ENCODE data around the gene RGS7BP. TPM values are rescaled to one million over a fixed set of nuclear protein-coding genes. Genes with fewer than 3 reads are reported as not detected.

RGS7BP gene
- total and polyA plus RNA-seq, 2 experiments from 2014 or later = 3.3 to 5.4 TPM

DNA sequence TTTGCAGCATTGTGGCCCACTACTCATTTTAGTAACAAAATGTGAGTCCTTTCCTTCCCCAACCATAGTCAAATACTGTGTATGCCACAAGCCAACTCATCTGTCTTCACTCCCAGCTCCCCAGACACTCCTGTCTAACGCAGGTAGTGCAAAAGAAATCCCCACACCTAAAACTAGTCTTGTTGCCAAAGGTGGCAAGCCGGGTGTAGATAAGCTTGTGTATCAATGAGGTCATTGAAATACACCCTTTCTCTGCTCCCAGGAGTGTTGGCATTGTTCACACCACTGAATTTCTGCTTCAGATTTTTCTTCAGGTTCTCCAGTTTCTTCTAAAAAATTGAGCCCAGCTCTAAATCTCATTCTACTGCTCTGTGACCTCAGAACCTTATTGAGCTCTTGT is 19.7 kb upstream of the RGS7BP start (continued):
- TF ChIP-seq STAT1 (IDR thresholded peaks at IDR 0.05; ENCODE audit: unreplicated experiment) = no peak
- TF ChIP-seq, protein P1, sequence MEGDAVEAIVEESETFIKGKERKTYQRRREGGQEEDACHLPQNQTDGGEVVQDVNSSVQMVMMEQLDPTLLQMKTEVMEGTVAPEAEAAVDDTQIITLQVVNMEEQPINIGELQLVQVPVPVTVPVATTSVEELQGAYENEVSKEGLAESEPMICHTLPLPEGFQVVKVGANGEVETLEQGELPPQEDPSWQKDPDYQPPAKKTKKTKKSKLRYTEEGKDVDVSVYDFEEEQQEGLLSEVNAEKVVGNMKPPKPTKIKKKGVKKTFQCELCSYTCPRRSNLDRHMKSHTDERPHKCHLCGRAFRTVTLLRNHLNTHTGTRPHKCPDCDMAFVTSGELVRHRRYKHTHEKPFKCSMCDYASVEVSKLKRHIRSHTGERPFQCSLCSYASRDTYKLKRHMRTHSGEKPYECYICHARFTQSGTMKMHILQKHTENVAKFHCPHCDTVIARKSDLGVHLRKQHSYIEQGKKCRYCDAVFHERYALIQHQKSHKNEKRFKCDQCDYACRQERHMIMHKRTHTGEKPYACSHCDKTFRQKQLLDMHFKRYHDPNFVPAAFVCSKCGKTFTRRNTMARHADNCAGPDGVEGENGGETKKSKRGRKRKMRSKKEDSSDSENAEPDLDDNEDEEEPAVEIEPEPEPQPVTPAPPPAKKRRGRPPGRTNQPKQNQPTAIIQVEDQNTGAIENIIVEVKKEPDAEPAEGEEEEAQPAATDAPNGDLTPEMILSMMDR (conservative IDR thresholded peaks at IDR 0.05; ENCODE audit: low read depth in 2 of 2) = no peak
- no peak for TF ChIP-seq ZNF114 (CRISPR knock-in tag; IDR thresholded peaks at IDR 0.05)

DNA sequence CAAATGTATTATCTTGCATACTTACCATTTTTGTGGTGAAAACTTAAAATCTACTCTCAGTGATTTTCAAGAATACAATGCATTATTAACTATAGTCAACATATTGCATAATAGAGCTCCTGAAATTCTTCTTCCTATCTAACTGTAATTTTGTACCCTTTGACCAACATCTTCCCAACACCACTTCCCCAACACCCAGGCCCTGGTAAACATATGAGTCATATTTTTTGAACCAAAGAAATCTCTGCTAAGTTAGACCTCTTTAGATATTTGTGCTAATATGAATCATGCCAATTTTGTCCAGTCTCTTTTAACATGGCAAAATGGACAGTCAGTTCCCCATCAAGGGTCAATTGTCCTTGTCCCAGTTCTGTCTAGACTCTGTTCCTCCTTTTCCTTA is 18.5 kb upstream of the RGS7BP start:
- Histone ChIP-seq H3F3A (replicated peaks; ENCODE audit: low read depth) (no peaks in the 10 kb centered on the region), H3K36me3 (ENCODE audit: insufficient read depth) (no peaks in the 10 kb centered on the region), H3K4me1 (ENCODE audit: insufficient read depth) (no peaks in the 10 kb centered on the region), H4K20me1 (replicated peaks; ENCODE audit: insufficient read depth) (no peaks in the 10 kb centered on the region), H2AFZ (no peak overlapping the region), H3K9me2 (ENCODE audit: insufficient read depth) (peaks cover 4% of the 10 kb centered on the region; the same call in 1 of the 2 replicates), H3K27me3 (ENCODE audit: insufficient read depth) (no peaks in the 10 kb centered on the region), H3K27ac (ENCODE audit: low read depth) (no peak overlapping the region), H3K4me3 (no peak overlapping the region), H3K79me2 (replicated peaks; ENCODE audit: insufficient read depth) (no peaks in the 10 kb centered on the region), H3K4me2 (no peak overlapping the region)
- DNase-seq (ENCODE audit: low spot score) (no peak), ATAC-seq (no peak)
- peaks cover 3% of the 10 kb centered on the region for H3K27me3 Mint-ChIP-seq (ENCODE audit: insufficient read depth, low read depth, poor library complexity)
- peaks cover 26% of the 10 kb centered on the region for H3K9me3 Mint-ChIP-seq
- H3K27ac Mint-ChIP-seq = no peak overlapping the region
- no peak overlapping the region for H3K4me3 Mint-ChIP-seq
- no peaks in the 10 kb centered on the region for H3K4me1 Mint-ChIP-seq
- H3K36me3 Mint-ChIP-seq (ENCODE audit: low read depth) = no peaks in the 10 kb centered on the region; the same call in 2 of the 3 replicates
- TF ChIP-seq EZH2 (IDR thresholded peaks at IDR 0.05; ENCODE audit: low read depth, unreplicated experiment) (no peak), EZH2phosphoT487 (IDR thresholded peaks at IDR 0.05; ENCODE audit: unreplicated experiment) (no peak), CREB1 (CRISPR knock-in tag; IDR thresholded peaks at IDR 0.05; ENCODE audit: low read depth) (no peak), JUNB (IDR thresholded peaks at IDR 0.05; ENCODE audit: unreplicated experiment) (no peak)

DNA sequence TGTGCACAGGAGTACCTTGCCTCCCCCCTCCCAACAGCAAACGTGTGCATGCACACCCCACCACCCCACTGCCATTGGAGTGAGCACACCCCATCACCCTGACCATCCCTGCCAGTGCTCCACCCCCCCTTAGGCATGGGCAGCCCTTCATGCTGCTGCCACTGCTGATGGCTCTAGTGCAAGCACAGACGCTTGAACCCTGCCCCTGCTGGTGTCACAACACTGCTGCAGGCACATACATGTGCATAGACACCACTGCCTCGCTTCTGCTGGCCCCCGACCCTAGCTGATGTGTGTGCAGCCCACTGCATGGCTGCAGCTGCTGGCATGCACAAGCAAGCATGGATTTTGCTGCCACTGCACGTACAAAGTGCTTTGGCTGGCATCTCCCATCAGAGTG is 16.0 kb upstream of the RGS7BP start:
- H2AFZ ChIP-seq = no peak overlapping the region
- Mint-ChIP-seq H3K4me1 (no peaks in the 10 kb centered on the region), H3K9me3 (peaks cover 13% of the 10 kb centered on the region)
- TF ChIP-seq, protein P2, sequence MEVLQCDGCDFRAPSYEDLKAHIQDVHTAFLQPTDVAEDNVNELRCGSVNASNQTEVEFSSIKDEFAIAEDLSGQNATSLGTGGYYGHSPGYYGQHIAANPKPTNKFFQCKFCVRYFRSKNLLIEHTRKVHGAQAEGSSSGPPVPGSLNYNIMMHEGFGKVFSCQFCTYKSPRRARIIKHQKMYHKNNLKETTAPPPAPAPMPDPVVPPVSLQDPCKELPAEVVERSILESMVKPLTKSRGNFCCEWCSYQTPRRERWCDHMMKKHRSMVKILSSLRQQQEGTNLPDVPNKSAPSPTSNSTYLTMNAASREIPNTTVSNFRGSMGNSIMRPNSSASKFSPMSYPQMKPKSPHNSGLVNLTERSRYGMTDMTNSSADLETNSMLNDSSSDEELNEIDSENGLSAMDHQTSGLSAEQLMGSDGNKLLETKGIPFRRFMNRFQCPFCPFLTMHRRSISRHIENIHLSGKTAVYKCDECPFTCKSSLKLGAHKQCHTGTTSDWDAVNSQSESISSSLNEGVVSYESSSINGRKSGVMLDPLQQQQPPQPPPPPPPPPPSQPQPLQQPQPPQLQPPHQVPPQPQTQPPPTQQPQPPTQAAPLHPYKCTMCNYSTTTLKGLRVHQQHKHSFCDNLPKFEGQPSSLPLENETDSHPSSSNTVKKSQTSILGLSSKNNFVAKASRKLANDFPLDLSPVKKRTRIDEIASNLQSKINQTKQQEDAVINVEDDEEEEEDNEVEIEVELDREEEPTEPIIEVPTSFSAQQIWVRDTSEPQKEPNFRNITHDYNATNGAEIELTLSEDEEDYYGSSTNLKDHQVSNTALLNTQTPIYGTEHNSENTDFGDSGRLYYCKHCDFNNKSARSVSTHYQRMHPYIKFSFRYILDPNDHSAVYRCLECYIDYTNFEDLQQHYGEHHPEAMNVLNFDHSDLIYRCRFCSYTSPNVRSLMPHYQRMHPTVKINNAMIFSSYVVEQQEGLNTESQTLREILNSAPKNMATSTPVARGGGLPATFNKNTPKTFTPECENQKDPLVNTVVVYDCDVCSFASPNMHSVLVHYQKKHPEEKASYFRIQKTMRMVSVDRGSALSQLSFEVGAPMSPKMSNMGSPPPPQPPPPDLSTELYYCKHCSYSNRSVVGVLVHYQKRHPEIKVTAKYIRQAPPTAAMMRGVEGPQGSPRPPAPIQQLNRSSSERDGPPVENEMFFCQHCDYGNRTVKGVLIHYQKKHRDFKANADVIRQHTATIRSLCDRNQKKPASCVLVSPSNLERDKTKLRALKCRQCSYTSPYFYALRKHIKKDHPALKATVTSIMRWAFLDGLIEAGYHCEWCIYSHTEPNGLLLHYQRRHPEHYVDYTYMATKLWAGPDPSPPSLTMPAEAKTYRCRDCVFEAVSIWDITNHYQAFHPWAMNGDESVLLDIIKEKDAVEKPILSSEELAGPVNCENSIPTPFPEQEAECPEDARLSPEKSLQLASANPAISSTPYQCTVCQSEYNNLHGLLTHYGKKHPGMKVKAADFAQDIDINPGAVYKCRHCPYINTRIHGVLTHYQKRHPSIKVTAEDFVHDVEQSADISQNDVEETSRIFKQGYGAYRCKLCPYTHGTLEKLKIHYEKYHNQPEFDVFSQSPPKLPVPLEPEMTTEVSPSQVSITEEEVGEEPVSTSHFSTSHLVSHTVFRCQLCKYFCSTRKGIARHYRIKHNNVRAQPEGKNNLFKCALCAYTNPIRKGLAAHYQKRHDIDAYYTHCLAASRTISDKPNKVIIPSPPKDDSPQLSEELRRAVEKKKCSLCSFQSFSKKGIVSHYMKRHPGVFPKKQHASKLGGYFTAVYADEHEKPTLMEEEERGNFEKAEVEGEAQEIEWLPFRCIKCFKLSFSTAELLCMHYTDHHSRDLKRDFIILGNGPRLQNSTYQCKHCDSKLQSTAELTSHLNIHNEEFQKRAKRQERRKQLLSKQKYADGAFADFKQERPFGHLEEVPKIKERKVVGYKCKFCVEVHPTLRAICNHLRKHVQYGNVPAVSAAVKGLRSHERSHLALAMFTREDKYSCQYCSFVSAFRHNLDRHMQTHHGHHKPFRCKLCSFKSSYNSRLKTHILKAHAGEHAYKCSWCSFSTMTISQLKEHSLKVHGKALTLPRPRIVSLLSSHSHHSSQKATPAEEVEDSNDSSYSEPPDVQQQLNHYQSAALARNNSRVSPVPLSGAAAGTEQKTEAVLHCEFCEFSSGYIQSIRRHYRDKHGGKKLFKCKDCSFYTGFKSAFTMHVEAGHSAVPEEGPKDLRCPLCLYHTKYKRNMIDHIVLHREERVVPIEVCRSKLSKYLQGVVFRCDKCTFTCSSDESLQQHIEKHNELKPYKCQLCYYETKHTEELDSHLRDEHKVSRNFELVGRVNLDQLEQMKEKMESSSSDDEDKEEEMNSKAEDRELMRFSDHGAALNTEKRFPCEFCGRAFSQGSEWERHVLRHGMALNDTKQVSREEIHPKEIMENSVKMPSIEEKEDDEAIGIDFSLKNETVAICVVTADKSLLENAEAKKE (CRISPR knock-in tag; IDR thresholded peaks at IDR 0.05) = no peak
- TF ChIP-seq ZNF114 (CRISPR knock-in tag; IDR thresholded peaks at IDR 0.05) = no peak
- no peak for TF ChIP-seq EZH2 (IDR thresholded peaks at IDR 0.05; ENCODE audit: low read depth, unreplicated experiment)
- TF ChIP-seq POLR2AphosphoS5 (IDR thresholded peaks at IDR 0.05; ENCODE audit: low read depth) = no peak
- no peak for TF ChIP-seq JUNB (IDR thresholded peaks at IDR 0.05; ENCODE audit: unreplicated experiment)
- no peak for TF ChIP-seq CREB1 (CRISPR knock-in tag; IDR thresholded peaks at IDR 0.05; ENCODE audit: low read depth)
- TF ChIP-seq NANOG (IDR thresholded peaks at IDR 0.05; ENCODE audit: borderline replicate concordance) = no peak

More for the DNA sequence above, 16.0 kb upstream of the RGS7BP start:
- Histone ChIP-seq H3F3A (replicated peaks; ENCODE audit: low read depth) (no peaks in the 10 kb centered on the region), H4K20me1 (replicated peaks; ENCODE audit: insufficient read depth) (no peaks in the 10 kb centered on the region), H3K36me3 (ENCODE audit: insufficient read depth) (no peaks in the 10 kb centered on the region), H3K4me2 (no peak overlapping the region), H3K79me2 (replicated peaks; ENCODE audit: insufficient read depth) (no peaks in the 10 kb centered on the region), H3K4me1 (ENCODE audit: insufficient read depth) (no peaks in the 10 kb centered on the region), H3K27me3 (ENCODE audit: insufficient read depth) (no peaks in the 10 kb centered on the region), H3K4me3 (no peak overlapping the region), H3K9me2 (ENCODE audit: insufficient read depth) (peaks cover 4% of the 10 kb centered on the region; the same call in 1 of the 2 replicates), H3K27ac (ENCODE audit: low read depth) (no peak overlapping the region)
- H3K4me3 Mint-ChIP-seq = no peak overlapping the region
- no peak; the same call in 2 of the 3 replicates for ATAC-seq
- peaks cover 3% of the 10 kb centered on the region for H3K27me3 Mint-ChIP-seq (ENCODE audit: insufficient read depth, low read depth, poor library complexity)
- no peak for DNase-seq (ENCODE audit: low spot score)
- no peak overlapping the region for H3K27ac Mint-ChIP-seq
- H3K36me3 Mint-ChIP-seq (ENCODE audit: low read depth) = no peaks in the 10 kb centered on the region; the same call in 2 of the 3 replicates

Measured in GM23338 (cell line).